Measurements from ENCODE around the gene DOK5.

The DOK5 gene

DNA sequence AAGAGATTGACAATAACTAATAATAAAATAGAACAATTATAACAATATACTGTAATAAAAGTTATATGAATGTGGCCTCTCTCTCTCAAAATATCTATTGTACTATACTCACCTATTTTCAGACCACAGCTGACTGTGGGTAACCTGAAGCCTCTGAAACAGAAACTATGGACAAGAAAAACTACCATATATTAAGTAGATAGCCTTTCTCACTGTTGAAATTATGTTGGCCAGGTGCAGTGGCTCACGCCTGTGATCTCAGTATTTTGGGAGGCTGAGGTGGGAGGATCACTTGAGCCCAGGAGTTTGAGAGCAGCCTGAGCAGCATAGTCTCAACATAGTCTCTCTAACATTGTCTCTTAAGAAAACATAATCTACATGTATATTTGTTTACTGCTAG is 89.9 kb downstream of the DOK5 start:
- DNase-seq = no peak

DNA sequence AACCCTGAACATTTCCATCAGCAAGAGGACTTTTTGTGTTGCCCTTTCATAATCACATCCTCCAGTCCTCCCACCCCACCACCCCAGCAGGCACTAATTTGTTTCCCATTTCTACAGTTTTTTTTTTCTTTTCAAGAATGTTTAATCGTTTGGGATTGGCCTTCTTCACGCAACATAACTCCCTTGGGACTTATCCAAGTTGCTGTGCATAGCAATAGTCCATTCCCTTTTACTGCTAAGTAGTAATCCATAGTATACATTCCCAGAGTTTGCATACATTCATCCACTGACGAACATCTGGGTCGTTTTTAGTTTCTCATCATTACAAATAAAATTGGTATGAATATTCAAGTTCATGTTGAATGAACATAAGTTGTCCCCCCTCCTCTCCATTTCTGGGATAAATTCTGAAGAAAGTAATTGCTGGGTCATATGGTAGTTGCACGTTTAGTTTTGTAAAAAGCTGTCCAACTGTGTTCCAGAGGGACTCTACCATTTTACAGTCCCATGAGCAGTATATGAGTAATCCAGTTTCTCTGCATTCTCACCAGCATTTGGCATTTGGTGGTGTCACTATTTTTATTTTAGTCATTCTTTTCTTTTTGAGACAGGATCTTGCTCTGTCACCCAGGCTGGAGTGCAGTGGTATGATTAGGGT is 90.8 kb downstream of the DOK5 start:
- no peak for DNase-seq

DNA sequence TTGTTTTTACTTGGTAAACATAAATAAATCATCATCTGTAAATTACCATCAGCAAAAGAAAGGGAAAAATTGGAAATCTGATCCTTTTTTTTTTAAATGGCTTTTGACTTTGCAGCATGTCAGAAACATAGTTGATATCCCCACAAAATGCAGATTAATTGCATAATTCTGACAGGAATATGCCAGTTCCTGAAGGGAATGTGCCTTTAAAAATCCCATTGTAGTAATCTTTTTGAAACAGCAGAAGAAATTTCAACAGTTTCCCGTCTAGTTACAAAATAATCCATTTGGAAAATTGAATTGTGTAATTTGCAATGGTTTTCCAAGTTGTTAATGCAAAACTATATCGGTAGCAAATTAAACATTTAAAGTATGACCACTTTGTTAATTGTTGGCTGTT is 95.2 kb downstream of the DOK5 start:
- no peak for DNase-seq

GRCh38 chr20:54572665-54573435 is 97.5 kb downstream of the DOK5 start:
- no peak for DNase-seq

GRCh38 chr20:54573838-54574237 is 98.4 kb downstream of the DOK5 start:
- DNase-seq = no peak

- no peak for DNase-seq
Measured at GRCh38 chr20:54576518-54576917, 101.1 kb downstream of the DOK5 start.

- no peak for DNase-seq
Measured at GRCh38 chr20:54577637-54578036, 102.2 kb downstream of the DOK5 start.

DNA sequence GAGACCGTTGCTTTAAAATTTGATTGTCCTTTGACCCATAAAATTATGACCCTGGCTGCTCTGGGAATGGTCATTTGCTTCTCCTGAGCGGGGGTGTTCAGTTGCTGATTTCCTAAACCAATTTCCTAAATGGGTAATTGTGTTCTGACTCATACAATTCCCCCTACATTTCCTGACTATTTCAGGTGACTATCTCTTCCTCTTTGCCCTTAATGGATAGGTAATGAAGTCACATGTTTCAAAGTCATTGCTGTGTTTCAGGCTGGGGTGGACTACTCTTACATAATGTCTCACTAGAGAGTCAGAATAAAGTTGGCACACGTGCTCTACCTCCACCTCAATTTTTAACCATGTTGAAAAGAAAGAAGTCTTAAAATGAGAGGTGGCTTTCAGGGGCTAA is 109.8 kb downstream of the DOK5 start:
- DNase-seq = no peak

DNA sequence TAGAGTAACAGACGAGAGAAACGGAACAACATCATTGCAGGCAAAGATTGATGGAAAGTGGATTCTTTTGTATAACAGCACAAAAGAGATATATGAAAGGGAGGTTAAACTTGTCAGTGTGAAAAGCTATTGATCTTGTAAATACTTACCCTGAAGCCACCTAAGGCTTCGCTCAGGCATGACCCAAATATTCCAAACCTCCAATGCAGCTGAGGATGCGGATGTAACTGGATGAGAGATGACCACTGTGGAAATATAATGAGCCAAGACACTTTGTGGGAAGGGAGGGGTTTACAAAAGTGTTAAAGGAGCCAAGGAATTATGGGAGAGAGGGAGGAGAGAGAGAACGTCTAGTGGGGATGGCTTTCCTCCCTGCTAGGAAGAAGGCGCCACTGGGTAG is 112.0 kb downstream of the DOK5 start:
- DNase-seq = no peak

GRCh38 chr20:54589402-54590030 is 114.1 kb downstream of the DOK5 start:
- DNase-seq = no peak

DNA sequence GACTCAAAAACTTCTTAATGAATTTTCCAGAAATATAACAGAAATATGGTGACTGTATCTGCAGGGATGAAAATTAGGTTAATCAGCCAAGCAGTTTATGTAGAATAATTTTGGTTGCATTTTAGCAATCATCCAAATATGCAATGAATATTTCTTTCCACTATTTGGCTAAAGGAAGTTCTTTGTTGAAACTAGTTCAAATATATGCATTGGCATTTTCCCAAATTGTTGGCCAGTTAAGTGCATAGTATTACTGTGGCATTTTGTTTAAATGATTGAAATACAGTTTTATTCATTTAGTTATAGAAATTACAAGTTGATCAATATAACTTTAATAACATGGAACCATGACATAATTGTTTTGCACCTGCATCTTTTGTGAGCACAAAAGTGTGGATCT is 115.5 kb downstream of the DOK5 start:
- DNase-seq = no peak

DNA sequence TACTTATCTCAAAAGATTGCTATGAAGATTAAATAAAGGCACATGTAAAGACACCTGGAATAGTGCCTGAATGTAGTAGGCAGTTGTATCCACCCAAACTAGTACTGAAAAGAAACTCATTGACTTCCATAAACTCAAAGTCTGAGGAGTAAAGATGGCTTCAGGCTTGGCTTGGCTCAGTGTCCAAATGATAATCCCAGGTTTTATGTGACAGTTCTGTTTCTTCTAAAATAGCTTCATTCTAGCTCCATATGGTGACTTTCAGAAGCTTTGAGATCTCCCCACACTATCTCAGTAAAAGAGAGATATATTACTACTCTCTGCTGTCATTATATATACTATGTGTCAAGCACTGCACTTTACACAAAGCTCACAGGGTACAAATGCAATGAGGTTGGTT is 121.3 kb downstream of the DOK5 start:
- DNase-seq = no peak

DNA sequence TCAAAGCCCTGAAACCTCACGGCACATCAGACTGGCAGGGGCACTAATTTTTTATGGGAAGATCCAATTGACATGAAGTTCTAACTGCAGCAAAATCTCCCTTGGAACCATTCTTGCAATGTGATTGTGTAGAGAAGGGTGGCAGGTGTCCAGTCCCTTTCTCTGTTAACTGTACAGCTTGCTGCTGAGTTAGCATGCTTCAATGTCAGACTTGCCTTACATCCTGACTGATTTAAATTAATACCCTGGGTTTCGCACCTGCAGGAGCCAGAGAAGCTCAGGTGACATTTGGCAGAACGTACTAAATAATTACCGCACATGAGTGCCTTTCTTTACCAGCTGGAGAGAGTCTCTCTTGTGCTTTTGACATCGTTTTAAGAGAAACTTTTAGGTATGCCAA is 123.0 kb downstream of the DOK5 start:
- DNase-seq = no peak

DNA sequence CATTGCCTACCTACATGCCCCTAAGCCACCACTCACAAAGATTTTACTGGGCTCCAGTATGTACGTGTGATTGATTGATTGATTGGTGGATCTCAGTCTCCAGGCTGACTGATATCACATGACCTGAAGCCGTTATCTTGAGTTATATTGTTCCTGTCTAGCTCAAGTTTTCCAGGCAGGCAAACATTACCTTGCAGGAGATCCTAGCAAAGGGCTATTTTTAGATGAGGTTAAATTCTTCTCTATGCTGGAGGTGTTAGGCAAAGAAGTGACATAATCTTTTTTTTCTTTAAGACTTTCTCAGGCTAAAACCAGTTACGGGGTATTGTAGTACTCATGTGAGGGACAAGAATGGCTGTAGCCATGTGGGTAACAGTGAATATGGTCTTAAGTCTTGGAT is 125.2 kb downstream of the DOK5 start:
- no peak for DNase-seq

DNA sequence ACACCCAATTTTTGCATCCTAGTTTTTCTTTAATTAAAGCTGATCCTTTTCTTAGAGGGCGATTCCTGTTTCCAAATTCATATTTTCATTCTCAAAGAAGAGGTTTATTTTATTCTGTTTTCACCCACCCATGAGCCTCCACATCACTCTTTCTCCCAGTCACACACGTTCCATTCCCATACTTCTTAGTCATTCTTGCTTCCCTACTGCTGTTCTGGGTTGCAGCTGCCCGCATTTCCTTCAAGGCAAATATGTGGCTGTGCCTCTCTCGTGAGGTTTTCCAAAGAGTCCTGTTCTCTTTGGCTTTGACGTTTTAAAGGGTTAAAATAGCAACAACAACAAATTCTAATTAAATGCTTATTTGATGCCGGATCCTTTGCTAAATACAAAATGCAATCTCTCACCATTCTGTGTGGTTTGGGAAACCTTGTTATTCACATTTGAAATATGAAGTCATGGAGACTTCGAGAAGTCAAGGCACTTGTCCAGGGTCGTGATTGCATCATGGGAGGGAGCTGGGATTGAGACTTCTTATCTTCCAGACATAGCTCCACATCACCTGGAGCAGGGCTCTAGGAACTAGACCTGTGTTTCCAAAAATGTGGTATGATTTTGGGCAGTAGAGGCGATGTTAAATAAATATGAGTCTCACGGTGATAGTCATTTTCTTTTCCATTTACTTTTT is 126.6 kb downstream of the DOK5 start:
- DNase-seq = no peak

- DNase-seq = no peak
Measured at GRCh38 chr20:54605319-54605718, 129.9 kb downstream of the DOK5 start.

- no peak for DNase-seq
Measured at GRCh38 chr20:54606380-54606779, 131.0 kb downstream of the DOK5 start.

DNA sequence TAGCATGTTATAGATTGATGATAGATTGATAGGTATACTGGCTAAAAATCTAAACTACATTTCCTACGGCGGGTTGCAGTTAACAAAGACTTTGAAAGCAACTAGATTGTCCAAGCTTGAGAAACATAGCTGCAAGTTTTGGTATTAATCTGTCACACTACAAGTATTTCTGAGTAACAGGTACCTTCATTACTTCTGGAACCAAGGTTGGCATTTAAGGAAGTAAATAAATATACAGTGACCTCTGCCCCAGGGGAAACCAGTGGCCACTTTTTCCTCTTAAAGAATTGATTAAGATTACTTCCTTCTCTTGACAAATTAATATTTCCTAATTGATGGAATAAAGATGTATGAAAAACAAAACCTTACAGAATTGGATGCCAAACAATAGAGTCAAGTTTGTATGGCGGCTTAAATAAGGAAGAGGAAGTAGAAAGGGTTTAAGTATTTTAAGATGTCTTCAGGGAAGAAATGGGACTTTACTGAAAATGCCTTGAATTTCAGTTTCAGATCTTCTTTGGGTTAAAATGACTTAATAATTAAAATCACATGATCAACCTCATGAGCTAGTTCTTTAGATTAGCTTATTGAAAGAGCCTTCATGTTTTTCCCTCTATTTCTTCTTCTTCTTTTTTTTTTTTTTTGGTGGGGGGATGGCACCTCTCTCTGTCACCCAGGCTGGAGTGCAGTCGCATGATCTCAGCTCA is 132.8 kb downstream of the DOK5 start:
- no peak for DNase-seq

DNA sequence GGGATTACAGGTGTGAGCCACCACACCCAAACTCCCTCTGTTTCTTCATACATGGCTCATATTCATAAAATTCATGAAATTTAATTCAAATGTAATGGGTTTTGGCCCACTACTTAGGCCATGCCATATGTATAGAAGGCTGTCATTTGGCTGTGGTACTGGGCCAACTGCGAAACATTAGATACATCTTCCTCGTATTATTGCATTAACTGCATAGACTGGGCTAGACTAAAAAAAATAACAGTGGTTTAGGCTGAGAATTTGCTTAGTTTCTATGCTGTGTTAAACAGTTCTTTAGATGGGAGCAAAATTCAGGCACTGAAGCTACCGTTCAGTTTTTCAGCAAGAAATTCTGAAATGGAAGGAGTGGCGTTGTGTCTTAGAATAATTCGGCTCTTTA is 133.6 kb downstream of the DOK5 start:
- no peak for DNase-seq

- no peak for DNase-seq
Measured at GRCh38 chr20:54611708-54612412, 136.5 kb downstream of the DOK5 start.

DNA sequence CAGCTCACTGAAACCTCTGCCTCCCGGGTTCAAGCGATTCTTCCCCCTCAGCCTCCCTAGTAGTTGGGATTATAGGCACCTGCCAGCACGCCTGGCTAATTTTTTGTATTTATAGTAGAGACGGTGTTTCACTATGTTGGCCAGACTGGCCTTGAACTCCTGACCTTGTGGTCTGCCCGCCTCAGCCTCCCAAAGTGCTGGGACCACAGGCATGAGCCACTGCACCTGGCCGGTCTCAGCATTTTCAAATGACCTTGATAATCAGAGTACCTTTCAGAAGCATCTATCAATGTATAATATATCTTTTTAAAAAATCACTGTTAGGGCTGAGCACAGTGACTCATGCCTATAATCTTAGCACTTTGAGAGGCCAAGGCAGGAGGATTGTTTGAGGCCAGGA is 143.0 kb downstream of the DOK5 start:
- DNase-seq = no peak

DNA sequence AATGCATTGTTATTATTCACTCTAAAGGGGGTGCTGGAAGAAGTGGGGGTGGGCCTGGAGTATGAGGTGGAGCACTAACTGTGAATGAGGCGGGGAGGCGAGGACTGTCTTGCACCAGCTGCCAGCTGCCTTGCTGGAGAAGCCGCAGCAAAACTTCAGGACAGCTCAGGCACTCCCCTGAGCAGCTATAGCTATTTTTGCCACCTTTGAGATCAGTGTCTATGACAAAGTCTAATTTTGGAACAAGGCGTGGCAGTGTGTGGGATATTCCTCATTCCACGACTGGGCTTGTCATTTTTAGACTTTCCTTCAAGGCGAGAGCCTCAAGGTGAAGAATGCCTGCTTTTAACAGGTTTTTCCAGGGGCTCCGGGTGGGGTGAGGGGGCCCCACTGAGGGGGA is 143.8 kb downstream of the DOK5 start:
- no peak for DNase-seq
